ENCODE results near the gene TTYH3.

- TF ChIP-seq CTCF (conservative IDR thresholded peaks at IDR 0.05 in 1 of 2, IDR thresholded peaks at IDR 0.05 in 1 of 2; ENCODE audit: low read depth in 1 of 2, low read length in 2 of 2) (no peak), EZH2 (IDR thresholded peaks at IDR 0.05; ENCODE audit: low read length, missing control alignments) (no peak)
Observed at GRCh38 chr7:2623698-2624014, 8.1 kb upstream of the TTYH3 start.

Data from fibroblast of lung (primary cell).